Epithelial cell of prostate (primary cell): ENCODE data around the gene MICU2.

Experiments
- DNase-seq: peaks from one replicate; pipeline ENCODE4 v3.0.0-alpha.2; 2011; ENCODE audit warnings: low read depth, low spot score
- H3K27ac ChIP-seq: fragments of 450-650 bp; 2 replicates; pipeline ENCODE4 v1.5.1; 2017; ENCODE audit warnings: mild to moderate bottlenecking

MICU2 gene

GRCh38 chr13:21446656-21447055, 157.3 kb downstream of the MICU2 start:
- no peak for DNase-seq

GRCh38 chr13:21445759-21446158, 158.2 kb downstream of the MICU2 start:
- H3K27ac ChIP-seq = no peak overlapping the region
- no peak for DNase-seq

More at GRCh38 chr13:21446656-21447055, 157.3 kb downstream of the MICU2 start:
- H3K27ac ChIP-seq = no peak overlapping the region

DNA sequence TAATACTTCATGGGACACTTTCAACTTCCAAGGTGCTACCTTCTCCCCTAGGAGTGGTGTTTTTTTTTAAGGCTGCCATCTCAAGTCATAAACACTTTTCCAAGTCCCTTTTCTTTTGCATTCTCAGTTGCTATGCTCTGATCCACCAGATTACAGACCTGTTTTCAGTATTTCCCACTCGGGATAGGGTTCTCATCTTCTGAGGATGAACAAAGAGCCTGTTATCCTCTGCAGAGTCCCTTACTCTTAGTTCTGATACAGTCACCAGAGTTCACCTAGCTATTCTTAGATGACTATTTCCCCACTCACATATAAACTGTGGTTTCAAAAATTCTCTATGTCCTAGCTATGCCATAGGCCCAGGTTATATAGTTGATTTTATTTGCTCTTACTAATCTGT, 160.8 kb downstream of the MICU2 start:
- no peak overlapping the region for H3K27ac ChIP-seq
- no peak for DNase-seq
